ENCODE measurements around the gene KLC1.

- no peak for TF ChIP-seq CTCF (IDR thresholded peaks at IDR 0.05)
- no peak for TF ChIP-seq POLR2A (IDR thresholded peaks at IDR 0.05)
These were observed 82.8 kb downstream of the KLC1 start for GRCh38 chr14:103711516-103712431.
